ENCODE measurements around the gene PRDM15. TPM values are rescaled to one million over a fixed set of nuclear protein-coding genes. Genes with fewer than 3 reads are reported as not detected.
"Not testable (repeated sequence)": the region's sequence is repeated elsewhere in the genome, so short reads cannot be mapped to it uniquely, and the experiment has no call there.

PRDM15 gene
- total RNA-seq, 2 experiments from 2014 or later: 12.2 to 13.0 TPM

DNA sequence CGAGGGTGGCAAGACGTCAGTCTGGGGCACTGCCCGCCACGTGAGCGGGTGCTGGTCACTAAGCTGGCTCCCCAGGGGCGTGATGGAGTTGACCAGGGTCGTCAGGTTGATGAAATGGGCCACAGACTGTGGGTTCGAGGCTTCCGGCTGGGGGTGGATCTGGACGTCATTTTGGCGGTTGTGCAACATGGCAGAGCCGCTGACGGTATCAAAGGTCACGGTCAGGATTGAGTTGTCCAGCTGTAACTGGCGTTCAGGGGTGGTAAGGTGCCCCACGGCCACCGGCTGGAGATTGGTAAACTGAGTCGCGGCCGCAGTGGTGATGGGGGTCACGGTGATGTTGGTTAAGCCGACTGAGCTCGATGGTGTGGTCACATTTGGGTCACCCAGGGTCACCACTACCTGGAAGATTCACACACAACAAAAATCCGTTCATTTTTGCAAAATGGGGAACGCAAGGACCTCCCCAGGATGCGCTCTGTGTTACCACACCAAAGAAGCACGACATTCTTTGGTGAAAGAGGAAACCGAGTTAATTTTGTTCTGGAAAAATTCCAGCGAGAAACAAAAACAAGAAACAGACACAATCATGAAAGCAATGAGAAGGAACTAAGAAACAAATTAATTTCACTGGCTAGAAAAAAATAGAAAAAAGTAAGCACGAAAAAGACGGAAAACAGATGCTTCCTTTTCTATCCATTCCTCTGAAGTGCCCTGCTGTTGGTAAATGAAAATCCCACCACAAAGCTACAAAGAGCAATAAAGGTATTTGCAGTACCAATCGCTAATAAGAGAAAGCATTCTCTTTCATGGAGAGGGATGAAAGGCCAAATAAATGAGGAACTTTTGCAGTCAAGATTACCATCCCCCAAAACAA, 77.6 kb downstream of the PRDM15 start:
- CTCF ChIA-PET: no interaction called here
- POLR2A ChIA-PET: no interaction called here

GRCh38 chr21:41800425-41801320, 78.5 kb downstream of the PRDM15 start:
- ChIA-PET CTCF (no interaction called here), POLR2A (no interaction called here)

DNA sequence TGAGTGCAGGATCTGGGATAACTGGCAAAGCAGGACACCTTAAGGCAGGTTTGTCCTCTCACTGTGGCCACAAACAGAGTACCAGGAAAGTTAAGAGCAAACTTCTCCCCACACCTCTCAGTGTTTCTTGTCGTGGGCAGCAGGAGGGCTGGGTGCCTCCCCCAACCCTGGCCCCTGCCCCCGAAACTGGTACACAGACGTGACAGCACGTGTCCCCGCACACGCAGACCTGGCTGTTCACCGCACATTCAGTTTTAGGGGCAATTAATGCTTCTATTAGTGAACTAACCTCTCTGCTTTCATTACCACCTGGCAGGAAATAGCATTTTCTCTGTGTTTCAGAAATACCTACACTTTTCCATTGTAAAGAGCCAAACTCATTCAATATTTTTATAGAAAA, 79.4 kb downstream of the PRDM15 start:
- CTCF ChIA-PET: no interaction called here
- POLR2A ChIA-PET: no interaction called here

GRCh38 chr21:41798326-41798725, 80.8 kb downstream of the PRDM15 start:
- CTCF ChIA-PET: no interaction called here

DNA sequence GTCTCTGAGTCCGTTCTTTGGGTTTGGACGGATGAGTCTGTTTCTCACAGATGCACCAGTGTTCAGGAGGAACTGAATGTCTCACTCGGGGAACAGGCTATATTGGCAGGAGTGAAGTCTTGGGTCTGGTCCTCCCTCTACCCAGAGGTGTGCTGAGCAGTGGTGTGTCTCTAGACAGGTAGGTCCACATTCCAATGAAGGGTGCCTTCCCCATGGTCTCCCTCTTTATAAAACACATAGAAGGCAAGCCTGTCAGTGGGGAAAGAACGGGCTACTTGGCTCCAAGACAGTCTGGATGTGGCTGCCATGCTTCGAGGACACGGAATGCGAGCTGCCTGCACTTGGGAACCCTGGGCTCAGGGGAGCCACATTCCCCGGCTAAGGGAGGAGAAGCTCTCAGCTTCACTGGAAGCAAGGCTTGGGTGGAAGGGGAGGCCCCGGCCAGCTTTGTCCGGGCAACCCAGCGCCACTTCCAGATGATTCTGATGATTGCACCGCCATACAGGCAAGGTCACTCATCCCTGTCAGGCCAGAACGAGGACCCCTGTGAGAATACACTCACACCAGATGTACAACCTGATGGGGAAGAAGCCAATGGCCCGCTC, 82.6 kb downstream of the PRDM15 start:
- ChIA-PET CTCF (no interaction called here), POLR2A (no interaction called here)

More at GRCh38 chr21:41798326-41798725, 80.8 kb downstream of the PRDM15 start:
- POLR2A ChIA-PET: interaction anchor here (0.7 kb wide), 1 partner anchor 30 kb away, joined by 7 read pairs; no protein-coding TSS in a partner anchor

- ChIA-PET CTCF (no interaction called here), POLR2A (no interaction called here)
Measured at GRCh38 chr21:41795726-41796125, 83.4 kb downstream of the PRDM15 start.

DNA sequence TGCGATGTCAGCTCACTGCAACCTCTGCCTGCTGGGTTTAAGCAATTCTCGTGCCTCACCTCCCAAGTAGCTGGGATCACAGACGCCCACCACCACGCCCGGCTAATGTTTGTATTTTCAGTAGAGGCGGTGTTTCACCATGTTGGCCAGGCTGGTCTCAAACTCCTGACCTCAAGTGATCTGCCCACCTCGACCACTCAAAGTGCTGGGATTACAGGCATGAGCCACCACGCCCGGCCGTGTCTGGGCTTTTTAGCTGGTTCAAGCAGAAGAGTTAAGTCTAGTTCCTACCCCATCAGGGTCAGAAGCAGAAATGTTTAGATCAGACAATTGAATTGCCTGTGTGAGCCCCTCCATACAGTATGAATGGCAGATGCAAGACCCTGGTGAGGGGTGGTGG, 84.5 kb downstream of the PRDM15 start:
- ChIA-PET POLR2A (no interaction called here), CTCF (no interaction called here)

DNA sequence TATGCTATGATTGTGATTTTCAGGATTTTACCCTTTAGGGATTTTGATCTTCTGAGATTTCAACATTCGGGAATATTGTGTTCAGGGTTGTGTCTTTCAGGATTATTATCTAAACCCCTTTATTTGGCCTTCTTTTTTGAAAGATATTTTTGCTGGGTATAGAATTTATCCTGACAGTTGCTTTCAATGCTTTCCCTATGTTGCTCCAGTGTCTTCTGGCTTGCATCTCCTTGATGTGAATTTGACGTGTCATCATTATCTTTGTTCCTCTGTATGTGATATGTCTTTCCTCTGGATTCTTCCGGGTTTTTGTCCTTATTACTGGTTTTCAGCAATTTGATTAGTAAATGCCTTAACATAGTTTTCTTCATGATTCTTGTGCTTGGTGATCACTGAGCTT, 86.4 kb downstream of the PRDM15 start:
- ChIA-PET CTCF (no interaction called here), POLR2A (no interaction called here)

GRCh38 chr21:41786509-41786987, 92.6 kb downstream of the PRDM15 start:
- CTCF ChIA-PET: interaction anchor here (0.7 kb wide), 1 partner anchor 17 kb away, joined by 4 read pairs; no protein-coding TSS in a partner anchor
- POLR2A ChIA-PET: no interaction called here

DNA sequence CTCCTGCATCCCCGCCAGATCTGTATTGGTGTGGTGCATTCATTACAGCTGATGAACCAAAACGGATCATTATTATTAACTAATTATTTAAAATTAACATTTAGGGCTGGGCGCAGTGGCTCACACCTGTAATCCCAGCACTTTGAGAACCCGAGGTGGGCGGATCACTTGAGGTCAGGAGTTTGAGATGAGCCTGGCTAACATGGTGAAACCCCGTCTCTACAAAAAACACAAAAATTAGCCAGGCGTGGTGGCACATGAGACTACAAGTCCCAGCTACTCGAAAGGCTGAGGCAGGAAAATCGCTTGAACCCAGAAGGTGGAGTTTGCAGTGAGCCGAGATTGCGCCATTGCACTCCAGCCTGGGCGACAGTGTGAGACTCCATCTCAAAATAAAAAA, 93.9 kb downstream of the PRDM15 start:
- CTCF ChIA-PET: not testable (repeated sequence)

GRCh38 chr21:41784456-41785102, 94.6 kb downstream of the PRDM15 start:
- POLR2A ChIA-PET: no interaction called here

More for the DNA sequence above, 93.9 kb downstream of the PRDM15 start:
- POLR2A ChIA-PET: not testable (repeated sequence)

DNA sequence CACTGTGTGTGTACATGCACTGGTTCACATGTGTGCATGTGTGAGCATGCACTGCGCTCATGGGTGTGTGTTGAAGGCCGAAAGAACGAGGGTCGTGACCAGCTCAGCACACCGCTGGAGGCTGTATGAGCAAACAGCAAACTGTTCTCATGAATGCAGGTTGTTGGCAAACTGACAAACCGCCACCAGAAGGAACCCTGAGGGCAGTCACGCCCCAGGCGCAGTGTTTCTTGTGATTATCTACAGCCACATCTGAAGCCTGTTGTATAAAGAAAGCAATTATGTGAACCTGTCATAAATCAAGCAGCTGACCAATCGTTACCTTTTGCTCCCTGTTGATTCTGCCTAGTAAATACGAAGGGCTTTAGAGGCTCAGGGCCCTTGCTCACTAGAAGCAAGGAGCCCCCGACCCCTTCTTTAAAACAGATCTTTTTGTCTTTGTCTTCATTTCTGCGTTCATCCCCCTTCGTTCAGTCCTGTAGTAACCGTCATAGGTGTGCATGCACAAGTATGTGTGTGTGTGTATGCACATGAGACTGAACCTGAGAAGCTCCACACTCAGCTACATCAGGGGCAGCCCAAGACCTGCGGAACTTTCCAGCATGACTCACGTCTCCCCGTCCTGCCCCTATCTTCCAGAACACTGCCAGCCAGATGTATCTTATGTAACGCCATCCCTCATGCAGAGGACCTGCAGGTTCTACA, 95.5 kb downstream of the PRDM15 start:
- ChIA-PET CTCF (no interaction called here), POLR2A (no interaction called here)

More at GRCh38 chr21:41784456-41785102, 94.6 kb downstream of the PRDM15 start:
- CTCF ChIA-PET: interaction anchor here (0.7 kb wide), 1 partner anchor 902 kb away, joined by 3 read pairs; no protein-coding TSS in a partner anchor

DNA sequence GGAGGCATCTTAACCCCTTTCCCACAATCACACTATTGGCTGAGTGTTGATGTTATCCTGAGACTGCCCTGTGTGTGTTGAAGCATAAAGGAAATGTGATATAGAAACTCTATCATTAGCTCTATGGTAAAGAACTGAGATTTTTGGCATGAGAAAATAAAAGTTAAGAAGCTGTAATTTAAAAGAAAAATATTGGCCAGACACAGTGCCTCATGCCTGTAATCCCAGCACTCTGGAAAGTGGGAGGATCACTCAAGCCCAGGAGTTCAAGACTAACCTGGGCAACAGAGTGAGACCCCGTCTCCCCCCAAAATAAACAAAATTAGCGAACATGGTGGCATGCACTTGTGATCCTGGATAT, 98.1 kb downstream of the PRDM15 start:
- POLR2A ChIA-PET: no interaction called here
- CTCF ChIA-PET: no interaction called here

GRCh38 chr21:41780337-41781049, 98.7 kb downstream of the PRDM15 start:
- POLR2A ChIA-PET: no interaction called here
- CTCF ChIA-PET: no interaction called here

DNA sequence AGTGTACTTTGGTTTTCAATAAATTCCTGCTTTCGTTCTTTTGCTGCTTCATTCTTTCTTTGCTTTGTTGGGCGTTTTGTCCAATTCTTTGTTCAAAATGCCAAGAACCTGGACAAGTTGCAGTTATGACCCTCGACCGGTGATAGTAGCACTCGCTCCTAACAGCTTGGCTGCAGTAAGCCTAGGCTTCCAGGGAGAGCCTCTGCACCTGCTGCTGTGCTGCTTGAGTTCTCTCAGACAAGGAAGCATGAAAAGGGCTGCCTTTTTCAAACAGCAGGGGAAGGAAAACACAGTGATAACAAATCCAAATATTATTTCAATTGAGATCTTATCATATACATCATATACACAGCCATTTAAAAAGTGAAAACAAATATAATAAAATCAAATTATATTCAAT, 99.5 kb downstream of the PRDM15 start:
- ChIA-PET POLR2A (no interaction called here), CTCF (no interaction called here)

DNA sequence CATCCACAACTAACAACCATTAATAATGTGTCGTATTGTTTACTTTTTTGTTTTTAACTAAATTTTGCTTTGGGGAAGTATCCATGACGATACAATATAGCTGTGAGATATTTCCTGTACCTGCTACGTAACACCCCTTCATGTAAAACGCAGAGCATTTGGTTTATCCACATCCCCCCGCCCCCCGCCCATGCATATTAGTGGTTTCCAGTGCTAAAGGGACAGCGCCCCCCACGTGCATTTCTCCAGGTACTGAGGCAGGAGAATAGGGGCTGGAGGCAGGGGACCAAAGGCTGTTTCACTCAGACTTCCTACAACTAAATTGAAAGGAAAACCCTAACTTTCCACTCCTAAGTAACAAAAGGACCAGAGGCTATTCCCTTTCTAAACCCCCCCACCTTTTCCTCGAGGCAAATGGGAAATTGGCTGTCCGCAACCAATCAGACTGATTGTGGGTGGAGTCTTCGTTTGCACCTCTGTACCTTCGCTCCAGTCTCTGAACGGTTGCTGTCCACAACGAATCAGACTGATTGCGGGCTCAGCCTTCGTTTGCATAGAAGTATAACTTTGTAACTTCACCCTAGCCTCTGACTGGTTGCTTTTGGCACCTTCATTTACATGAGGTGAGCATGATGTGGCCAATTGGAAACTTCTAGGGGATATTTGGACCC, 100.1 kb downstream of the PRDM15 start:
- POLR2A ChIA-PET: no interaction called here
- CTCF ChIA-PET: no interaction called here

DNA sequence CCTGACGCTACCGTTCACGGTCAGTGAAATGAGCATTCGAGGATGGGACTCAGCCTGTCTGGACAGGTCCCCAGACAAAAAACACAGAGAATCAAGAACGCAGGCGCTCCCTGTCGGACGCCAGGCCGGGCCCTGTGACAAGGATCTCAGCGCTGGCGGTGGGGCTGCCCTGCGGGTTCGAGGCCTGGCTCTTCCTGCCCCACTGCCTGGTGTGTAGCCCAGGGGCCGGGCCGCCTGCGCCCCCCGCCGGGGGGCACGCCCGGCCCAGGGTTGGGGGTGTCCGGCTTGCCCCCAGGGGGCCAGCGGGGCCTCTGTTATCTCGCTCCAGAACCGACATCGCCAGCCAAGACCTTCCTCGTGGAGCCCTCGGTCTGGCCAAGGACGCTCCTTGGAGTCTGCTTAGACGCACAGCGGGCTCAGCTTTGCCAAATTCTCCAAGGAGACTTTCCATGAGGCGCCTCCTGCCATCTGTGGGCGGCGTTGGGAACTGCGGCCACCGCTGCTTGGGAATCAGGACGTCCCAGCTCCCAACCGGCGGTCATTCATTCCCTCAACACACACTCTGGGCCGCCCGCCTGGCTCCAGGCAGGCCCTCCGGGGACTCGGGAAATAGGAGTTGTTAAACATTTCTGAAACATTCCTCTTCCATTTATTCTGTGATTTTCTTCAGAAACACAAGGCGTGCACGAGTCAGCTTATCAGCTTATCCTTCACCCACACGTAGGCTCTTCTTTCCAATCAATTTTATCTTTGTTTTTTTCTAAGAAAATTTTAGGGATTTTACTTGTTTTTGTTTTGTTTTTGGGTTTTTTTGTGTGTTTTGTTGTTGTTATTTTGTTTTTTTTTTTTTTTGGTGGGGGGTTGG, 101.0 kb downstream of the PRDM15 start:
- POLR2A ChIA-PET: interaction anchor here (0.7 kb wide), 1 partner anchor 9 kb away, joined by 8 read pairs; no protein-coding TSS in a partner anchor
- CTCF ChIA-PET: interaction anchor here (0.9 kb wide), 1 partner anchor 105 kb away, joined by 3 read pairs; no protein-coding TSS in a partner anchor
